Vagina (tissue), 2 donors: ENCODE data around the gene CNTN3.

Experiments used
- POLR2AphosphoS5 ChIP-seq, 2 donors: sonication (generic); formaldehyde crosslinking; IDR thresholded peaks; one replicate each; pipeline ENCODE4 v1.9.0; 2017; ENCODE audit warnings: antibody characterized with exemption in 2 of 2, mild to moderate bottlenecking in 2 of 2, low read depth in 1 of 2; ENCODE audit not compliant: insufficient read depth in 1 of 2
- TF ChIP-seq, protein P1 (sequence below), 3 experiments: fragments of 450-650 bp in 2 of 3; fragments of 200-600 bp in 1 of 3; sonication (generic) in 1 of 3; IDR thresholded peaks; one replicate each; pipeline ENCODE4 v1.5.1; 2017 to 2019; ENCODE audit warnings: antibody characterized with exemption in 3 of 3, mild to moderate bottlenecking in 2 of 3, moderate library complexity in 2 of 3

DNA sequence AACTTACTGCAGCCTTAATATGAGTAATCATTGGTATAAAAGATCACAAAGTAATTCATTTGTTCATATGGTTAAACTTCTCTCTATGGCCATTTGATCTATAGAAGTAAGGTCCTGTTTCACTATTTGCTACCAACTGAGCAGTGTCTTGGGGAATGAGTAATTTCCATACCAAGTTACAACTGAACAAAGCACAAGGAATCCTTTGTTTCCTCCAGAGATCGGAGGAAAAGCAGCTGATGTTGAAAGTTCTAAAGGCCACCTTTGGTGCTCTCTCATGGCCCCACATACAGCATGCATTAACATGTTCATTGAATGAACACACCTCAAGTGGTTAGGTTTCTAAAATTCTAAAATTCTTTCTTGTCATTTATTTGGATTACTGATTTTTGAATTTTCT is 7.1 kb upstream of the CNTN3 start:
- TF ChIP-seq, protein P1, sequence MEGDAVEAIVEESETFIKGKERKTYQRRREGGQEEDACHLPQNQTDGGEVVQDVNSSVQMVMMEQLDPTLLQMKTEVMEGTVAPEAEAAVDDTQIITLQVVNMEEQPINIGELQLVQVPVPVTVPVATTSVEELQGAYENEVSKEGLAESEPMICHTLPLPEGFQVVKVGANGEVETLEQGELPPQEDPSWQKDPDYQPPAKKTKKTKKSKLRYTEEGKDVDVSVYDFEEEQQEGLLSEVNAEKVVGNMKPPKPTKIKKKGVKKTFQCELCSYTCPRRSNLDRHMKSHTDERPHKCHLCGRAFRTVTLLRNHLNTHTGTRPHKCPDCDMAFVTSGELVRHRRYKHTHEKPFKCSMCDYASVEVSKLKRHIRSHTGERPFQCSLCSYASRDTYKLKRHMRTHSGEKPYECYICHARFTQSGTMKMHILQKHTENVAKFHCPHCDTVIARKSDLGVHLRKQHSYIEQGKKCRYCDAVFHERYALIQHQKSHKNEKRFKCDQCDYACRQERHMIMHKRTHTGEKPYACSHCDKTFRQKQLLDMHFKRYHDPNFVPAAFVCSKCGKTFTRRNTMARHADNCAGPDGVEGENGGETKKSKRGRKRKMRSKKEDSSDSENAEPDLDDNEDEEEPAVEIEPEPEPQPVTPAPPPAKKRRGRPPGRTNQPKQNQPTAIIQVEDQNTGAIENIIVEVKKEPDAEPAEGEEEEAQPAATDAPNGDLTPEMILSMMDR (IDR thresholded peaks at IDR 0.05): no peak
- TF ChIP-seq POLR2AphosphoS5 (IDR thresholded peaks at IDR 0.05; ENCODE audit: insufficient read depth in 1 of 2, low read depth in 1 of 2): no peak
